NB4 (cell line): ENCODE results near the gene CHCHD6.

Source experiments
- MYC ChIP-seq: IDR thresholded peaks from 2 replicates; pipeline ENCODE4 v1.6.1; 2011; ENCODE audit warnings: low read depth, low read length
- POLR2A ChIP-seq: IDR thresholded peaks from 2 replicates; pipeline ENCODE4 v1.6.1; 2011; ENCODE audit warnings: mild to moderate bottlenecking; ENCODE audit not compliant: insufficient read length; ENCODE audit errors: extremely low read depth
- TF ChIP-seq, protein P1 (sequence below): IDR thresholded peaks from one replicate; pipeline ENCODE4 v1.5.1; 2012; ENCODE audit warnings: low read depth, low read length
- TF ChIP-seq, protein P2 (sequence below): IDR thresholded peaks from 2 replicates; pipeline ENCODE4 v1.6.1; 2011; ENCODE audit warnings: low read depth, low read length

DNA sequence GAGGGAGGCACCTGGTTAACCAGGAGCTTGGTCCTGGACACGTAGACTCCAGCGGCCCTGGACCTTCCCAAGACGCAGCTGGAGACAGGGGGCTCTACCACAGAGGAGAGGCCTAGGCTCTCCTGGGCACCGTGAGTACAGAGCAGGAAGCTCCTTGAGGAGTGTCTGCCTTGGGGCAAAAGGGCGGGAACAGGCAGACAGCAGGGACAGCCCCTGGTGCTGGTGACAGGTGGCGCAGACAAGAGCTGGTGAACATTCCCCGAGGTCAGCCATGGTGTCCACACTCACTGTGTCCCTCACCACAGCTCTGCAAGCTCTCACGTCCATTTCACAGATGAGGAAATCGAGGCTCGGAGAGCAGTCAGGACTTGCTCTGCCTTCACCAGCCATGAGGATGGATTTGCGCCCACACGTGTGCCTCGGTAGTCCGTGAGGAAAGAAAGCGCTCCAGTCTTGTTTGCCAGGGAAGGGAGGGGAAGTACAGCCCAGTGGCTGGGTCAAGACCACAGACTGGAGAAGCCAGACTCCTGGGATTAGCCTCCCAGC, 276.3 kb downstream of the CHCHD6 start:
- TF ChIP-seq POLR2A (no peak), MYC (no peak)
- TF ChIP-seq, protein P1, sequence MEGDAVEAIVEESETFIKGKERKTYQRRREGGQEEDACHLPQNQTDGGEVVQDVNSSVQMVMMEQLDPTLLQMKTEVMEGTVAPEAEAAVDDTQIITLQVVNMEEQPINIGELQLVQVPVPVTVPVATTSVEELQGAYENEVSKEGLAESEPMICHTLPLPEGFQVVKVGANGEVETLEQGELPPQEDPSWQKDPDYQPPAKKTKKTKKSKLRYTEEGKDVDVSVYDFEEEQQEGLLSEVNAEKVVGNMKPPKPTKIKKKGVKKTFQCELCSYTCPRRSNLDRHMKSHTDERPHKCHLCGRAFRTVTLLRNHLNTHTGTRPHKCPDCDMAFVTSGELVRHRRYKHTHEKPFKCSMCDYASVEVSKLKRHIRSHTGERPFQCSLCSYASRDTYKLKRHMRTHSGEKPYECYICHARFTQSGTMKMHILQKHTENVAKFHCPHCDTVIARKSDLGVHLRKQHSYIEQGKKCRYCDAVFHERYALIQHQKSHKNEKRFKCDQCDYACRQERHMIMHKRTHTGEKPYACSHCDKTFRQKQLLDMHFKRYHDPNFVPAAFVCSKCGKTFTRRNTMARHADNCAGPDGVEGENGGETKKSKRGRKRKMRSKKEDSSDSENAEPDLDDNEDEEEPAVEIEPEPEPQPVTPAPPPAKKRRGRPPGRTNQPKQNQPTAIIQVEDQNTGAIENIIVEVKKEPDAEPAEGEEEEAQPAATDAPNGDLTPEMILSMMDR: no peak
- TF ChIP-seq, protein P2, sequence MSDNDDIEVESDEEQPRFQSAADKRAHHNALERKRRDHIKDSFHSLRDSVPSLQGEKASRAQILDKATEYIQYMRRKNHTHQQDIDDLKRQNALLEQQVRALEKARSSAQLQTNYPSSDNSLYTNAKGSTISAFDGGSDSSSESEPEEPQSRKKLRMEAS: no peak
